Heart right ventricle (tissue), 16 donors: Measurements from ENCODE around the gene PMEPA1. TPM values are rescaled to one million over a fixed set of nuclear protein-coding genes. Genes with fewer than 3 reads are reported as not detected.

Experiments used
- ATAC-seq, 8 donors: fragments of 200-7000 bp; cut with Tn5 transposase; one replicate each; pipeline ENCODE4 v1.9.1; 2020; ENCODE audit warnings: mild to moderate bottlenecking in 8 of 8, moderate library complexity in 8 of 8, moderate number of reproducible peaks in 1 of 8
- DNase-seq, 2 donors: peaks; one replicate each; pipeline ENCODE4 v3.0.0-alpha.2; 2020
- H3K27ac ChIP-seq, 10 donors: fragments of 200-600 bp; sonication (generic) in 2 of 10; one replicate each; pipeline versions ENCODE4 v1.5.0 to v1.8.0; 2020 to 2022; ENCODE audit warnings: mild to moderate bottlenecking in 3 of 10
- H3K27me3 ChIP-seq, 7 donors: fragments of 200-600 bp; one replicate each; pipeline ENCODE4 v1.8.0; 2021 to 2022; ENCODE audit warnings: mild to moderate bottlenecking in 2 of 7
- H3K36me3 ChIP-seq, 9 donors: fragments of 200-600 bp; sonication (generic) in 1 of 9; one replicate each; pipeline versions ENCODE4 v1.5.0 to v1.8.0; 2020 to 2022; ENCODE audit warnings: mild to moderate bottlenecking in 2 of 9
- H3K4me1 ChIP-seq, 9 donors: fragments of 200-600 bp; sonication (generic) in 1 of 9; one replicate each; pipeline versions ENCODE4 v1.5.0 to v1.8.0; 2020 to 2022; ENCODE audit warnings: mild to moderate bottlenecking in 4 of 9
- H3K4me3 ChIP-seq, 10 donors: fragments of 200-600 bp; sonication (generic) in 2 of 10; one replicate each; pipeline versions ENCODE4 v1.5.0 to v1.8.0; 2020 to 2022; ENCODE audit warnings: mild to moderate bottlenecking in 7 of 10, moderate library complexity in 2 of 10
- H3K9me3 ChIP-seq, 11 donors: fragments of 200-600 bp in 10 of 11; sonication (generic) in 2 of 11; one replicate each; pipeline versions ENCODE4 v1.5.0 to v1.8.0; 2013 to 2022; ENCODE audit warnings: mild to moderate bottlenecking in 2 of 11, control low read depth in 1 of 11, moderate library complexity in 1 of 11
- CTCF ChIP-seq, 9 donors: fragments of 200-600 bp; sonication (generic) in 2 of 9; IDR thresholded peaks; one replicate each; pipeline versions ENCODE4 v1.5.0 to v1.8.0; 2021 to 2022; ENCODE audit warnings: antibody characterized with exemption in 9 of 9, mild to moderate bottlenecking in 5 of 9, moderate library complexity in 1 of 9
- WGBS, 2 donors: extraction: QIAGEN DNeasy Blood & Tissue Kit; methylation state at CpG; one replicate each; pipeline ENCODE4 v1.1.7; 2013; ENCODE audit warnings: inconsistent platforms in 1 of 2; 5-methylcytosine and 5-hydroxymethylcytosine counted together
- intact Hi-C, 10 donors: fragments of 100-400 bp; cut with DNase I; formaldehyde crosslinking; loops; one replicate each; pipeline versions ENCODE4 v1.11.1 to v1.14.2; 2022
- polyA plus RNA-seq, 2 donors: library from polyadenylated mRNA; stranded (reverse); fragments of 200-250 nt; gene quantifications; one replicate each; pipeline ENCODE4 v1.2.3, GENCODE V29; 2013
- total RNA-seq, 10 donors: library from RNA; stranded (reverse); fragmentation: NEBNext Ultra II Directional in 3 of 10; extraction: Animal tissue kit (Norgen Biotek cat#: 25700) in 3 of 10; gene quantifications; one replicate each; pipeline versions ENCODE4 v1.2.1 to v1.2.4, GENCODE V29; 2021 to 2023
- donor health status: Arrhythmogenic right ventricular cardiomyopathy.
- donor health status: ischemic (EF 13 %, LVEDD 7.1; RV severe dilation, severe dysfunction).
- donor health status: healthy with polysubstance abuse.
- donor health status: DM: no; HTN: yes; CAD: no.
- donor health status: DM: no; HTN: no; CAD: no.
- donor health status: ischemic (EF 25% LVEDD 6.9; RV normal size, moderate dysfunction).
- donor health status: ischemic (EF 25% LVEDD 5.7; RV mildly dilated, moderate dysfunction).
- donor health status: healthy.
- donor health status: DM: yes; HTN: yes; CAD: no.
- donor health status: Ischemic cardiomyopathy.
- donor health status: ischemic (EF 35%, LVEDD 5.7; RV mildly dilated, moderate dysfunction).
- donor health status: nonischemic (EF 11% LVEDD 7.7; RV severe dilation, severe dysfunction).
- donor health status: DM: yes; HTN: yes; CAD: no.
- donor health status: PGD.
- donor health status: ischemic (EF 29% LVEDD 5.4; RV normal size, mild dysfunction).
- donor health status: nonischemic (EF 23%, LVEDD 6.1; RV moderate dilation, normal function).

The PMEPA1 gene
- total and polyA plus RNA-seq, 12 donors: 10.5 to 81.8 (median 30.4) TPM

DNA sequence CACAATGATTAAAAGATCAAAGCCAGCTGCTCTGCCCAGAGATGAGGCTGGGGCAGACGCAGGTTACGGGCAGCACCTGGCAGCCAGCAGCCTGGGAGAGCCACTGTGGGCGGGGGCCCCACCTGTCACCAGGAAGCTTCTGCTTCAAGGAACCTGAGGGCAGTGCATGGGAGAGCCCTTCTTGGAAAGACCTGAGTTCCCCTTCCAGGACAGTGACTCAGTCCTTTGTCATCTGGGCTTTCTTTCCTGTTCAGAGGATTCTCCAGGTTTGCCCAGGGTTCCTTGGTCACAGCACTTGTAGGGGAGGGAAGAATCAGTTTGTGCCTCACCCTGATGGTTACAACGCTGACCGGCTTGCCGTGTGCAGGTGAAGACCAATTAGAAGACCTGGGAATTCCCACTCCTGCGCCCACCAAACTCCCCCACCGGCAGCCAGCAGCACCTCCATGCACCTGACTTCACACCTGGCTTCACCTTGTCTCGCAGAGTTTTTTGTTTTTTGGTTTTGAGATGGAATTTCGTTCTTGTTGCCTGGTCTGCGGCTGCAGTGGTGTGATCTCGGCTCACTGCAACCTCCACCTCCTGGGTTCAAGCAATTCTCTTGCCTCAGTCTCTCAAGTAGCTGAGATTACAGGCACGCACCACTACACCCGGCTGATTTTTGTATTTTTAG, 91.6 kb downstream of the PMEPA1 start:
- Histone ChIP-seq H3K27me3 (peaks cover 0 to 38% (median 6%) of the 10 kb centered on the region in 7 donors), H3K27ac (peak overlapping the region in 3 of 10 donors; percentile 60 to 88 (median 64)), H3K4me3 (peak overlapping the region in 1 of 10 donors; percentile 48), H3K36me3 (no peaks in the 10 kb centered on the region), H3K4me1 (peaks cover 0 to 43% (median 0%) of the 10 kb centered on the region in 9 donors), H3K9me3 (no peaks in the 10 kb centered on the region)
- 82% methylated on average over 14 of the region's 14 CpGs for WGBS, 2 donors
- intact Hi-C loops: loop anchor here in 1 of 10 donors (10.0 kb wide), 1 partner anchor 567 kb away; no protein-coding TSS in a partner anchor
- ATAC-seq (peak in 1 of 8 donors; percentile 21), DNase-seq (no peak)
- TF ChIP-seq CTCF (IDR thresholded peaks at IDR 0.05): no peak

DNA sequence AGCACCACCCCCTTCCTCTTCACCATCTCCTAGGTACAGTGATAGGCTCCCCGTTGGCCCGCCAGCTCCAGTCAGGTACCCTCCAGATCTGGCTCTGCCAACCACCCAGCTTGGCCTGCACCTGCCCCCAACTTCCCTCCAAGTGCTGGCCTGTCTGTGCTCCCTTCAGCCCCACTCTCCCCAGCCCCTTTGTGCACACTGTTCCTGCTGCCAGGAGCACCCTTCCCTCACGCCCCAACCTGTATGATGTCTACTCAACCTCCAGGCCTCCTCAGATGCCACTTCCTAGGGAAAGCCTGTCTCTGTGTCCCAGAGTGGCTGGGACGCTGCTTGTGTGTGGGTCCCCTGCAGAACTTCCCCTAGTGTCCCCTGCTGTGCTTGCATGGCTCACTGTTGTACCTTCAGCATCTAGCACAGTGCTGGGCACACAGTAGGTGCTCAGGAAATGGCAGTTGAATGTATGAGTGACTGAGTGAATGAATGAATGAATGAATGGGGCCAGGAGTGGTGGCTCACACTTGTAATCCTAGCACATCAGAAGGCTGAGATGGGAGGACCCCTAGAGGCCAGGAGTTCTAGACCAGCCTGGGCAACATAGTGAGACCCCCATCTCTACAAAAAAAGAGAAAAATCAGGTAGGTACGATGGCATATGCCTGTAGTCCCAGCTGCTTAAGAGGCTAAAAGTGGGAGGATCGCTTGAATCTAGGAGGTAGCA, 92.6 kb downstream of the PMEPA1 start:
- intact Hi-C loops: loop anchor here in 1 of 10 donors (10.0 kb wide), 1 partner anchor 568 kb away; no protein-coding TSS in a partner anchor
- peaks cover 0 to 5% (median 0%) of the 10 kb centered on the region in 9 donors for H3K36me3 ChIP-seq
- TF ChIP-seq CTCF (IDR thresholded peaks at IDR 0.05): no peak
- no peak for DNase-seq
- no peak overlapping the region for H3K27ac ChIP-seq
- H3K4me3 ChIP-seq: no peak overlapping the region
- WGBS, 2 donors: 87 to 88% methylated on average over 6 of the region's 6 CpGs
- H3K4me1 ChIP-seq: peaks cover 0 to 43% (median 0%) of the 10 kb centered on the region in 9 donors
- peaks cover 0 to 31% (median 2%) of the 10 kb centered on the region in 7 donors for H3K27me3 ChIP-seq
- no peaks in the 10 kb centered on the region for H3K9me3 ChIP-seq
- no peak for ATAC-seq

DNA sequence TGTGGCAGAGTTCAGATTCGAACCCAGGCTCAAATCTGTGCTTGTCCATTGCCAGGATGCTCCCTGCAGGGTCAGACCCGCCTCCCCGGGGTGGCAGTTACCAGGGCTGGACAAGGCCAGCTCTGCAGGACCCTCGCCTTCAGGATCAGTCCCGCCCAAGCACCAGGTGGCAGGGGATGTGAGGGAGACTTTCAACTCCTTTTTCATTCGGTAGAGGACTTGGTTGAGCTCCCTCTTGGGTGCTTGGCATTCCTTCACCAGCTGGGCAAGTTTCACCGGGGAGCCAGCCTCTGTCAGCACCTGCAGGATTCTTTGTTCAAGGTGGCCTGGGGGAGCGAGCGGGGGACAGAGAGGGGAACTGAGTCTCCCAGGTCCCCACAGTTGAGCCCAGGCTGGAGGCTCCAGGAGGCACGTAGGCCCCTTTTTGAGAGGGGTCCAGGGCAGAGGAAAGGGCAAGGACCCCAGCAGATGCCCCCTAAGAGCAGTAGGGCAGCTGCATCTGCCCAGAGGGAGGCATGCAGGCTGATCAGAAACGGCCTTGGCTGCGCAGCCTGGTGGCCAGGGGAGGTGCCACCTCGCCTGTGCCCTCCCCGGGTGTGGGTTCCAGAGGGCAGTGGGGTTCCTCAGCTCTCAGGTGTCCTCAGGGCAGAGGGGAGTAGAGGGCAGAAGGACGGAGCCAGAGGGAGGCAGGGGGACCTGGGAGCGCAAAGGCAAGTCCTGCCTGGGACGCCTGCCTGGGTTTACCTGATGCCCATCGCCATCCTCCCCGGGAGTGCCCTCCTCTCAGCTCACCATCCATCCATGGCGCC, 93.5 kb downstream of the PMEPA1 start:
- 88% methylated on average over 20 of the region's 20 CpGs for WGBS, 2 donors
- Histone ChIP-seq H3K36me3 (peaks cover 0 to 12% (median 0%) of the 10 kb centered on the region in 9 donors), H3K9me3 (no peaks in the 10 kb centered on the region), H3K4me3 (no peak overlapping the region), H3K27ac (no peak overlapping the region), H3K27me3 (peaks cover 0 to 23% (median 2%) of the 10 kb centered on the region in 7 donors), H3K4me1 (peaks cover 0 to 38% (median 0%) of the 10 kb centered on the region in 9 donors)
- TF ChIP-seq CTCF (IDR thresholded peaks at IDR 0.05): no peak
- DNase-seq (no peak), ATAC-seq (no peak)
- intact Hi-C loops: loop anchor here in 1 of 10 donors (10.0 kb wide), 1 partner anchor 568 kb away; no protein-coding TSS in a partner anchor

GRCh38 chr20:57615445-57615811, 94.4 kb downstream of the PMEPA1 start:
- H3K36me3 ChIP-seq: peaks cover 0 to 12% (median 0%) of the 10 kb centered on the region in 9 donors
- 82 to 83% methylated on average over 8 of the region's 8 CpGs for WGBS, 2 donors
- no peak for DNase-seq
- intact Hi-C loops: loop anchor here in 1 of 10 donors (10.0 kb wide), 1 partner anchor 569 kb away; no protein-coding TSS in a partner anchor
- no peak overlapping the region for H3K4me3 ChIP-seq
- peaks cover 0 to 29% (median 0%) of the 10 kb centered on the region in 9 donors for H3K4me1 ChIP-seq
- H3K9me3 ChIP-seq: no peaks in the 10 kb centered on the region
- peaks cover 0 to 19% (median 2%) of the 10 kb centered on the region in 7 donors for H3K27me3 ChIP-seq
- TF ChIP-seq CTCF (IDR thresholded peaks at IDR 0.05): no peak
- no peak for ATAC-seq
- H3K27ac ChIP-seq: no peak overlapping the region
